NCI-H1694 treated with DMSO at 0.1 percent for 48 hours (cell line): ENCODE measurements around the gene MCOLN2.
"Not testable (repeated sequence)": the region's sequence is repeated elsewhere in the genome, so short reads cannot be mapped to it uniquely, and the experiment has no call there.

Source experiments
- DNase-seq: peaks from one replicate; lab custom pipeline; 2025; lab: John Stamatoyannopoulos, UW

The MCOLN2 gene

GRCh38 chr1:84940481-84940880 is 56.4 kb downstream of the MCOLN2 start:
- no peak for DNase-seq

- no peak for DNase-seq
These were observed 57.2 kb downstream of the MCOLN2 start for GRCh38 chr1:84939761-84940160.

GRCh38 chr1:84939151-84939550 is 57.8 kb downstream of the MCOLN2 start:
- DNase-seq = no peak

GRCh38 chr1:84936116-84936810 is 60.6 kb downstream of the MCOLN2 start:
- peak; percentile 64 for DNase-seq

GRCh38 chr1:84933011-84933611 is 63.8 kb downstream of the MCOLN2 start:
- DNase-seq = no peak

- no peak for DNase-seq
These were observed 66.1 kb downstream of the MCOLN2 start for GRCh38 chr1:84930831-84931230.

- DNase-seq = no peak
These were observed 66.6 kb downstream of the MCOLN2 start for GRCh38 chr1:84930329-84930728.

GRCh38 chr1:84929581-84929980 is 67.3 kb downstream of the MCOLN2 start:
- DNase-seq = no peak

- no peak for DNase-seq
These were observed 67.9 kb downstream of the MCOLN2 start for GRCh38 chr1:84928979-84929378.

GRCh38 chr1:84923317-84923716 is 73.6 kb downstream of the MCOLN2 start:
- no peak for DNase-seq

GRCh38 chr1:84920159-84920558 is 76.8 kb downstream of the MCOLN2 start:
- no peak for DNase-seq

GRCh38 chr1:84919461-84919970 is 77.4 kb downstream of the MCOLN2 start:
- DNase-seq = peak; percentile 6

- DNase-seq = no peak
These were observed 78.1 kb downstream of the MCOLN2 start for GRCh38 chr1:84918726-84919336.

- DNase-seq = no peak
These were observed 80.0 kb downstream of the MCOLN2 start for GRCh38 chr1:84916897-84917296.

- DNase-seq = no peak
These were observed 83.4 kb downstream of the MCOLN2 start for GRCh38 chr1:84913555-84913892.

GRCh38 chr1:84912726-84913554 is 84.0 kb downstream of the MCOLN2 start:
- DNase-seq = no peak

GRCh38 chr1:84908746-84909464 is 88.0 kb downstream of the MCOLN2 start:
- DNase-seq = not testable (repeated sequence)

- DNase-seq = no peak
These were observed 89.7 kb downstream of the MCOLN2 start for GRCh38 chr1:84907095-84907827.

GRCh38 chr1:84902727-84903126 is 94.2 kb downstream of the MCOLN2 start:
- DNase-seq = not testable (repeated sequence)

GRCh38 chr1:84899969-84900368 is 96.9 kb downstream of the MCOLN2 start:
- no peak for DNase-seq

GRCh38 chr1:84896279-84896678 is 100.6 kb downstream of the MCOLN2 start:
- no peak for DNase-seq
